Activated T-cell treated with anti-CD3 and anti-CD28 coated beads for 24 hours (primary cell): ENCODE results near the gene CLCN2.
A peak's percentile ranks its signal among the peaks of the same experiment; 100 is the strongest.

Experiments used
- DNase-seq: peaks from one replicate; pipeline ENCODE4 v3.0.0-alpha.2; 2020; ENCODE audit warnings: low read depth

Gene CLCN2

DNA sequence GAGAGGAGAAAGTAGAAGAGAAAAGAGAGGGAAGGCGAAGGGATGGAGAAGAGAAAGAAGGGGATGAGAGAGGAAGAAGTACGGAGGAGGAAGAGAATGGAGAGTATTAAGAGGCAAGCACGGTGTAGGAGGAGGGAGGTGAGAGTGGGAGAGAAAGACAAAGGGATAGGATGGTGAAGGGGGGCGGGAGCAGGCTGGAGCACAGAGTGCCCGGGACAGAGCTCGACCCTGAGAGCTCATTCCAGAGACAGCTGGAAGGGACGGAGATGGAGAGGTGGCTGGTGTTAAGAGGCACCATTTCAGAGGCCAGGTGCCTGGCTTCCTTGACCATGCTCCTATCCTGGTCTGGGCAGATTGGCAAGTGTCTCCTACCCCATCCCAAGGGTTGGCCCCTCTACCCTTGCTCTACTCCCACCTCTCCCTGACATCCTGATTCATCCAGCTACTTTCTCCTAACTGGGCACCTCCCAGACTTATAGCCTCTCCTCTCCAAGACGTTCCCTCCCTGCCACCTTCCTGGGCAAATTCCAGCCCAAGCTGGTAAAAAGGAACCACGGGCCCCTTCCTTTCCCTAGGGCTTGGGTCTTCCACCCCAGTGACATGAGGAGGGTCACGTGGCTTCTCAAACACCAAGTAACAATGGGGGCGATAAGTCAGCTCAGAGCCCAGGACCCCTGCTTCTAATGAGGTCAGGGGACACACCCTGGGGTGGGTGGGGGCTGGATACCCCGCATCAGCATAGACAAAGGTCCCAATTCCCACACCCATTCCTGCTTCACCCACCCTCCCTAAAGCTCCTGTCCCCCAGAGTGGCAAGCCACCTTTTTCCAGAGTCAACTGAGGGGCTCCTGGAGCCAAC is 1.1 kb downstream of the CLCN2 start:
- DNase-seq, result no peak

GRCh38 chr3:184359610-184360009 is 1.8 kb downstream of the CLCN2 start:
- DNase-seq, result no peak

DNA sequence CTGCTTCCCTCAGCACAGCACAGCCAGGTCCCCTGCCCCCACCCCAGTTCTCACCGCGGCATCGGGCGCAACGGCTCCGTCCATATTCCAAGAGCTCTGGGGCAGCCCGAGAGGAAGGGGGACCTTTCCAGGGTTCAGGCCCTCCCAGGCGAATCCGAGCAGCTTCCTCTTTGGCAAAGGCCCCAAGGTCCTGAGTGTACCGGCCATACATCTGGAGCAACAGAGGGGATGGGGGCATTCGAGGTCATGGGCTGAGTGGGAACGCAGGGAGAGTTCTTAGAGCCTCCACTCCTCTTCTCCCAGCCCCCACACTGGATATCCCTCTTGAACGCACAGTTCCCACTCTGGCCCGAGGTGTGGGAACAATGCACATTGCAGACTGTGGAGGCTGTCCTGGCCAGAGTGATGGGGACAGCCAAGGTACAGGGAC is 2.5 kb downstream of the CLCN2 start:
- DNase-seq, result no peak

- no peak for DNase-seq
These were observed 3.2 kb downstream of the CLCN2 start for GRCh38 chr3:184358124-184358767.

- DNase-seq, result no peak
These were observed 3.9 kb downstream of the CLCN2 start for GRCh38 chr3:184357248-184358123.

DNA sequence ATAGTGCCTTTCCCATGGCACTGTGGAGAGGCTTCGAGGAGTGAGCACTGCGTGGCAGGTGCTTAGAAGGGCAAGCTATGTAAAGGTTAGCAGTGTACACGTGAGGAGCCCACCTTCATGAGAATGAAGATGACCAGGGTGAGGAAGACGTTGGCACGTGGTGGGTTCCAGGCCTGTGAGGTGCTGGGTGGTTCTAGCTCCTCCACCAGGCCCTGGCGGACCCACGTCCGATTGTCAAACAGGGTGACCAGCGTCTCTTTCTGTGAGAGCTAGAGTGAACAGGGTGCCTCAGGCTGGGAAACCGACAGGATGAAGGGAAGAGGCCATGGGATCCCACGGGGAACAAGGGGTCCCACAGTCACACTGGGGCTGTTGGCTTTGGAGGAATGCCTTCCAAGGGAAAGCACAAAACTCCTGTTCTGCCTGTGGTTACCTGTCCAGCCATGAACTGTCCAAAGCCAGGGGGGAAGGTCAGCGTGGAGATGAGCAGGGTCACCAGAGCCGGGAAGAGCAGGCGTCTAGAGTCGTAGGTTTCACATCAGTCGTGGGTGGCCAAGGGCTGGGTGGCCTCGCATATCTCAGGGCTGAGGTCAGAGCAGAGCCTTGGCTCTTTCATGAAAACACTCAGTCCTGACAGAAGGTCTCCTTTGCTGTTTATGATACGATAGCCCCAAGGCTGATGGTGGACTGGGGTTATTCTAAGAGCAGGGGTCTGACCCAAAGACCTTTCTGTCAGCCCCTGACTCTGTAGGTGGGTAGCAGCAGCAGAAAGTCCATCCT is 6.0 kb downstream of the CLCN2 start:
- DNase-seq, result no peak

- no peak for DNase-seq
These were observed 6.7 kb downstream of the CLCN2 start for GRCh38 chr3:184354754-184355153.

GRCh38 chr3:184354121-184354728 is 7.2 kb downstream of the CLCN2 start:
- DNase-seq, result peak; percentile 52

DNA sequence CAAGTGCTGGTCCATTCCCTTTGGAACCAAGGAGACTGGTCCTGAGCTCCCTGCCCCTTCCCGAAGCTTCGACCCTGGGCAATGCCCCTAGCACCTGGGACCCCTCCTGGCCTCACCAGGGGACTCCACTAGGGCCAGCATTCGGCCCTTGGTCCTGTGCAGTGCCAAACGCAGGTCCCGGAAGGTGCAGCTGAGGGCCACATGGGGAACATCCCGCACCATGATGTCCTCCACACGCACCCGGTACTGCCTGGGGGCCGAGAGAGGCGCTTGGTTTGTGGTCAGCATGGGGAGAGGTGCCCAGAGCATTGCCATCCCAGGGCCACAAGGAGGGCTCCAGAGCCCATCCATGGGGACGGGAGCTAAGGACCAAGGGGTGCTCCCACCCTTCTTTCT is 7.9 kb downstream of the CLCN2 start:
- no peak for DNase-seq

DNA sequence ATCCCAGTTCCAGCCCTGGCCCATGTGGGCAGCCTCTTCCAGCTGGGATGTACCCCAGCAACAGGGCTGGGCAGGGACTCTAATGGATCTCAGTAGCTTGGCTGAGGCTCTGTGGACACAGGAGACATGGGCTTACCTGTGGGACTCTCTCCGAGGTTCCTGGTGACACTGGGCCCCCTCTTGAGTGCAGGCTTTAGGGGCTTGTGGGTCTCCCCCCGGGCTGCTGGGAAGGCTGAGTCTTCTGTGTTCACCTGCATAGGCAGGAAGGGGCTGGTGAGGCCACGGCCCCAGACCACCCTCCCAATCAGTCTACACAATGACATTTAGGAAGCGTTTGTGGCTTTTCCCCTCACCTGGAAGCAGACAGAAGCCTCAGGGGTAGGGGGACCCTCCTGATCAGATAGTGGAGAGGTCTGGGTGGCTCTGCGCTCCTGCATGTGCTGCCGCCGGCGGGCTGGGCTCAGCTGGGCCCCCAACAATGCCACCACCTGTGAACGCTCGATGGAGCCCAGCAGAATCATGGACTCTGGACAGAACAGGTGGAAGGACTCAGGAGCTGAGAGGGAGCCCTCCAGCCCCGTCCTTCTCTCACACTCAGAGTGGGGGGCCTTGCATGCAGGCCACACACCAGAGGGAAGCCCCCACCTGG is 8.4 kb downstream of the CLCN2 start:
- no peak for DNase-seq

DNA sequence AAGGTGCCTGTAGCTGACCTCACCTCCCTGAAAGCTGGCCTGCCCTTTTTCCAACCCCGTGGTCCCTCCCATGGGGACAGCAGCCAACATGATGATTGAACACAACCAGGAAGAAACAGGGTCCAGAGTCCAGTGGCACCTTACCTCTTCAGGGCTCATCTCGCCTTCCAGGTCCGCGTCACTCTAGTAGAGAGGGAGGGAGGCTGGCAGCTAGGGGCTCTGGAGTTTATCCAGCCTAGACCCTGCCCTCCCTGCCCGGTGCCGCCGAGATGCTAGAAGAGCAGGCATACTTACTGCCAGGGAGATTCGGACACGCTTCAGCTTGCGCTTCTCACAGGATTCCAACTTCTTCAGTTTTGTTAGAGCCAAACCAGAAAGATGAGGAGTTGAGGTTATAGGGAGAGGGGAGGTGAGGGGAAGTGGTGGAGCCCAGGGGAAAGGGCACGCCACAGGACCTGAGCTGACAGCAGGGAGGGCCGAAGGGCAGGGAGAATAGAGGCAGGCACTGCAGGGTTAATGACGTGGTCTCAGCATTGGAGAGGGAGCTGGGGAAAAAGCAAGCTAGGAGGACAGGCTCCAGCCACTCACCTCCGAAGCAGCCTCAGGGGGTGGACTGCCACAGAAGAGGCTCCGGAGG is 9.1 kb downstream of the CLCN2 start:
- no peak for DNase-seq

- no peak for DNase-seq
These were observed 9.8 kb downstream of the CLCN2 start for GRCh38 chr3:184351511-184352148.

DNA sequence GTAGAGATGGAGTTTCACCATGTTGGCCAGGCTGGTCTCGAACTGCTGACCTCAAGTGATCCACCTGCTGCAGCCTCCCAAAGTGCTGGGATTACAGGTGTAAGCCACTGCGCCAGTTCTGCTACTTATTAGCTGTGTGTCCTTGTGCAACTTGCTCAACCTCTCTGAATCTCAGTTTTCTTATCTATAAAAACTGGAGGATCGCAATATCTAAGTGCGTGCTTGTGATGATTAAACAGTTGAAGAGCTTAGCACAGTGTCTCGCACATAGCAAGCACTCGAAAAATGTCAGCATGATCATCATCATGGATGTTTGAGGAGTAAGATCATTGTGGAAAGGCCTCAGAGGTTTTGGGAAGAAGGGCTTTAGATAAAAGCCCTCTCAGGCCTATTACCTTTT is 10.8 kb downstream of the CLCN2 start:
- no peak for DNase-seq

- no peak for DNase-seq
These were observed 11.6 kb downstream of the CLCN2 start for GRCh38 chr3:184349563-184350470.

GRCh38 chr3:184348057-184348382 is 13.4 kb downstream of the CLCN2 start:
- no peak for DNase-seq

DNA sequence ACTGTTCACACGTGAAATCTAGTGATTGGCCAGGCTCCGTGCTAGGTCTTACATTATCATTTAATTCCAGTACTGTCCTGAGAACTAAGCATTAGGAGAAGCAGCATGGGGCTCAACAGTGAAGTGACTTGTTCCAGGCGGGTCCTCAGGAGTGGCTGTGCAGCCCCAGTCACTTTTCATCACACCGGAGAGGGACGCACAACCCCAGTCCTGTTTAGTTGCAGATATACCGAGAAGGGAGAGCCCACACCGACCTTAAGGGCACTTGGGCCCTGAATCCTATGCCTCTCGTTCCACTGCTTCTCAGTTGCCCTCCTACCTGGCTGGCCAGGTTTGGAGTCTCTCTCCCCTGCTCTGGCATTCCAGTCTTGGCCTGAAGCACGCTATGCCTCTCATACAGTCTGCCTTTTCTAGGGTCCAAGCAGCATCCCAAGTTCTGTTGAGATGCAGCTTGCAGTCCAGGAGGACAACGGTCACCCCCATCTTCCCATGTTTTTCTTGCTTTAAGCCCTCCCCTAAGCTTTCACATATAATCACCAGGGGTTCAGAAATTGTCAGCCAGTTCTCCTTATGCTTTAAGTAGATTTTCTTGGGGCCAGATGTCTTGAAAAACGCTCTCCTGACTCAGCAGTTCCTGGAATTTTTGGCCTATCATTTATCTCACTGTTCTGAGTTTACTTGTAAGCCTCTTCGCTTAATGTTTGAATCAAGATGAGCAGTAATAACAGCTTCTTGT is 13.9 kb downstream of the CLCN2 start:
- no peak for DNase-seq

GRCh38 chr3:184346480-184347190 is 14.8 kb downstream of the CLCN2 start:
- DNase-seq, result no peak
